K562 (cell line): ENCODE data around the gene AP2M1. TPM values are rescaled to one million over a fixed set of nuclear protein-coding genes. Genes with fewer than 3 reads are reported as not detected.

ENCODE experiments used
- CREB1 ChIP-seq, 2 experiments: sonication (generic) in 1 of 2; formaldehyde crosslinking in 1 of 2; IDR thresholded peaks; 2 replicates each; pipeline versions ENCODE4 v1.6.1 to v1.8.0; 2012 to 2022; ENCODE audit warnings: inconsistent platforms in 1 of 2, mild to moderate bottlenecking in 1 of 2, missing genetic modification reagents in 1 of 2, moderate library complexity in 1 of 2
- NR3C1 ChIP-seq: sonication (generic); formaldehyde crosslinking; IDR thresholded peaks from 2 replicates; pipeline ENCODE4 v1.8.1; 2022; ENCODE audit warnings: missing genetic modification reagents
- REST ChIP-seq, 2 experiments: fragments of 450-650 bp; formaldehyde crosslinking in 1 of 2; IDR thresholded peaks; 2 replicates each; pipeline versions ENCODE4 v1.4.0 to v1.6.1; 2014 to 2020; ENCODE audit warnings: mild to moderate bottlenecking in 2 of 2, borderline replicate concordance in 1 of 2, low read depth in 1 of 2
- SMARCE1 ChIP-seq: fragments of 450-650 bp; IDR thresholded peaks from 2 replicates; pipeline ENCODE4 v1.7.1; 2016; ENCODE audit warnings: mild to moderate bottlenecking
- UBTF ChIP-seq, 2 experiments: IDR thresholded peaks; 2 replicates each; pipeline ENCODE4 v1.6.1; 2012; ENCODE audit warnings: improper control_type of control experiment in 2 of 2, low read depth in 2 of 2, low read length in 2 of 2, borderline replicate concordance in 1 of 2
- ZBTB2 ChIP-seq: fragments of 450-650 bp; IDR thresholded peaks from 2 replicates; pipeline ENCODE4 v1.6.1; 2016; ENCODE audit warnings: antibody characterized with exemption
- ZNF121 ChIP-seq: sonication (generic); formaldehyde crosslinking; conservative IDR thresholded peaks from 2 replicates; pipeline ENCODE4 v1.8.0; 2022; ENCODE audit warnings: missing genetic modification reagents
- ZNF609 ChIP-seq: sonication (generic); formaldehyde crosslinking; IDR thresholded peaks from 2 replicates; pipeline ENCODE4 v1.8.1; 2023; ENCODE audit warnings: missing genetic modification reagents, mild to moderate bottlenecking, borderline replicate concordance
- ZNF696 ChIP-seq: fragments of 250-450 bp; sonication (Bioruptor Pico); conservative IDR thresholded peaks from 2 replicates; pipeline ENCODE4 v1.4.0; 2020; ENCODE audit warnings: mild to moderate bottlenecking, moderate library complexity
- polyA plus RNA-seq, 8 experiments: library from polyadenylated mRNA; depleted of rRNA in 4 of 8; stranded (reverse) in 5 of 8; unstranded in 3 of 8; fragments of >200 nt; fragmentation: Nextera tagmentation in 2 of 8; fragmentation: Illumina TruSeq in 1 of 8; extraction: Ambion mirVana in 2 of 8; extraction: Trizol in 1 of 8; gene quantifications; 2 replicates each; pipeline versions ENCODE4 v1.2.1 to v1.2.3, GENCODE V29; 2011 to 2014; ENCODE audit warnings: inconsistent platforms in 1 of 8, missing spikeins in 1 of 8
- total RNA-seq, 7 experiments: library from RNA; depleted of rRNA in 6 of 7; stranded (reverse); fragments of >200 nt in 6 of 7; fragmentation: Illumina TruSeq in 2 of 7; extraction: Trizol in 2 of 7; gene quantifications; 2 replicates each; pipeline versions ENCODE4 v1.2.1 to v1.2.3, GENCODE V29; 2011 to 2021; ENCODE audit warnings: low replicate concordance in 1 of 7

The AP2M1 gene
- total and polyA plus RNA-seq, 9 of the 15 experiments (the other 6 are each of a cell fraction or from before 2014, with no cell fraction given) = 118 to 505 (median 296) TPM

GRCh38 chr3:184186184-184186901 is 11.7 kb downstream of the AP2M1 start, which contains the start of gene ABCF3 (continued):
- TF ChIP-seq UBTF (IDR thresholded peaks at IDR 0.05; ENCODE audit: borderline replicate concordance in 1 of 2, low read depth in 2 of 2, low read length in 2 of 2) (peak; percentile 50 to 68; a peak in 2 of 4 replicates), CREB1 (IDR thresholded peaks at IDR 0.05) (no peak), CREB1 (CRISPR knock-in tag; IDR thresholded peaks at IDR 0.05) (no peak), NR3C1 (no peak), ZNF609 (CRISPR knock-in tag) (no peak), SMARCE1 (no peak), REST (IDR thresholded peaks at IDR 0.05; ENCODE audit: borderline replicate concordance) (no peak), REST (CRISPR knock-in tag; IDR thresholded peaks at IDR 0.05; ENCODE audit: low read depth) (no peak), ZNF696 (CRISPR knock-in tag) (no peak), ZNF121 (CRISPR knock-in tag) (no peak), ZBTB2 (no peak)
